NCI-H446 treated with DMSO at 0.1 percent for 48 hours (cell line): ENCODE measurements around the gene FAM131A.
"Not testable (repeated sequence)": the region's sequence is repeated elsewhere in the genome, so short reads cannot be mapped to it uniquely, and the experiment has no call there.

Experiments
- DNase-seq: peaks from one replicate; lab custom pipeline; 2025; lab: John Stamatoyannopoulos, UW

The FAM131A gene

DNA sequence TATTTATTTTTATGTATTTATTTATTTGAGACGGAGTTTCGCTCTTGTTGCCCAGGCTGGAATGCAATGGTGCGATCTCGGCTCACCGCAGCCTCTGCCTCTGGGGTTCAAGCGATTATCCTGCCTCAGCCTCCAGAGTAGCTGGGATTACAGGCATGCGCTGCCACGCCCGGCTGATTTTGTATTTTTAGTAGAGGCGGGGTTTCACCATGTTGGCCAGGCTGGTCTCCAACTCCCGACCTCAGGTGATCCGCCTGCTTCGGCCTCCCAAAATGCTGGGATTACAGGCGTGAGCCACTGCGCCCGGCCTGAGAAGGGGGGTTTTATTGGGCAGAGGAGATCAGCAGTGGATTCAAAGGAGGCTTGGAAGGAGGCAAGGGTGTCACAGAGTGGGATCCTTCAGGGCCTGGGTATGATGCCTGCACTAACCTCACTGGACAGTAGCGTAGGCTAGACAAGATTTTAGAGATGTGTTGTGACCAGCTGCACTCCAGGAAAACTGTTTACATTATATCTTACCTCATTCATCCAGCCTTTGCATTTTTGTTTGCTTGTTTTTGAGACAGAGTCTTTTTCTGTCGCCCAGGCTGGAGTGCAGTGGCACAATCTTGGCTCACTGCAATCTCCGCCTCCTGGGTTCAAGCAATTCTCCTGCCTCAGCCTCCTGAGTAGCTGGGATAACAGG is 2.2 kb downstream of the FAM131A start:
- not testable (repeated sequence) for DNase-seq

DNA sequence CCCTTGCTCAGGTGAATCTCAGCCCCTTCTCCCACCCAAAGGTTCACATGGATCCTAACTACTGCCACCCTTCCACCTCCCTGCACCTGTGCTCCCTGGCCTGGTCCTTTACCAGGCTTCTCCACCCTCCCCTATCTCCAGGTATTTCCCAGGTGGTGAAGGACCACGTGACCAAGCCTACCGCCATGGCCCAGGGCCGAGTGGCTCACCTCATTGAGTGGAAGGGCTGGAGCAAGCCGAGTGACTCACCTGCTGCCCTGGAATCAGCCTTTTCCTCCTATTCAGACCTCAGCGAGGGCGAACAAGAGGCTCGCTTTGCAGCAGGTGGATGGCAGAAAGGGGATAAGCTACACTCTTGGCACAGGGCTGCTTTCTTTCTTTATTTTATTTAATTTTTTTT is 4.5 kb downstream of the FAM131A start:
- DNase-seq = no peak

DNA sequence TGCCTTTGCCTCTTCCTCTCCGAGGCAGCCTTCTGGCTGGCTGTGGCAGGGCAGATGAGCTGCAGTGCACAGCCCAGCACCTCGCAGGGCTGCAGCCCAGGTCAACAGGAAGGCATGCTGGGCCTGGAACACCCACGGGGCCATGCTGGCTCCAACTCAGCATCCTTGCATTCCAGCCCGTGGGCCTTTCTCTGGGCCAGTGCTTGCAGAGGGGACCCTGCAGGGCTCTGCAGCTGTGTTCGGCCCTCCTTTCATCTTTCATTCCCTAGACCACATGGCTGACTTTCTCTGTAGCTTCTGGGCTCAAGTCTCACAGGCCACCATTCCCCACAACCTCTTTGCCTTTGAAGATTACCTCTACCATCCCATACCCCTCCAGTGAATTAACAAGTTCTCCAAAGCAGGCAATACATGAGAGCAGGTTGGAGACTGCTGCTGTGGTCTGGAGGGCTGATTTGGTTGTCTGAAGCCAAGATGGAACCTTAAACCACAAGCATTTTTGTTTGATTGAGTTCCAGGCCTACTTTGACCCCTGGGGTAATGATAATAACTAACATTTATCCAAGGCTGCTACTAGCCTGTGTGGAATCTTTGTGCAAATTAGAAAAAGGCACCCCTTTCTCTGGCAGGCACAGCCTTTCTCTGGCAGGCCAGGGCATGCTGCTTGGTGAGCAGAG is 5.9 kb downstream of the FAM131A start:
- no peak for DNase-seq

DNA sequence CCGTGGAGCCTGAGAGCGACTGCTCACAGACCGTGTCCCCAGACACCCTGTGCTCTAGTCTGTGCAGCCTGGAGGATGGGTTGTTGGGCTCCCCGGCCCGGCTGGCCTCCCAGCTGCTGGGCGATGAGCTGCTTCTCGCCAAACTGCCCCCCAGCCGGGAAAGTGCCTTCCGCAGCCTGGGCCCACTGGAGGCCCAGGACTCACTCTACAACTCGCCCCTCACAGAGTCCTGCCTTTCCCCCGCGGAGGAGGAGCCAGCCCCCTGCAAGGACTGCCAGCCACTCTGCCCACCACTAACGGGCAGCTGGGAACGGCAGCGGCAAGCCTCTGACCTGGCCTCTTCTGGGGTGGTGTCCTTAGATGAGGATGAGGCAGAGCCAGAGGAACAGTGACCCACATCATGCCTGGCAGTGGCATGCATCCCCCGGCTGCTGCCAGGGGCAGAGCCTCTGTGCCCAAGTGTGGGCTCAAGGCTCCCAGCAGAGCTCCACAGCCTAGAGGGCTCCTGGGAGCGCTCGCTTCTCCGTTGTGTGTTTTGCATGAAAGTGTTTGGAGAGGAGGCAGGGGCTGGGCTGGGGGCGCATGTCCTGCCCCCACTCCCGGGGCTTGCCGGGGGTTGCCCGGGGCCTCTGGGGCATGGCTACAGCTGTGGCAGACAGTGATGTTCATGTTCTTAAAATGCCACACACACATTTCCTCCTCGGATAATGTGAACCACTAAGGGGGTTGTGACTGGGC is 7.3 kb downstream of the FAM131A start:
- no peak for DNase-seq

- no peak for DNase-seq
These were observed 8.1 kb downstream of the FAM131A start for GRCh38 chr3:184345317-184346144.

- no peak for DNase-seq
These were observed 9.2 kb downstream of the FAM131A start for GRCh38 chr3:184346480-184347190.

GRCh38 chr3:184347321-184348056 is 10.1 kb downstream of the FAM131A start:
- no peak for DNase-seq

DNA sequence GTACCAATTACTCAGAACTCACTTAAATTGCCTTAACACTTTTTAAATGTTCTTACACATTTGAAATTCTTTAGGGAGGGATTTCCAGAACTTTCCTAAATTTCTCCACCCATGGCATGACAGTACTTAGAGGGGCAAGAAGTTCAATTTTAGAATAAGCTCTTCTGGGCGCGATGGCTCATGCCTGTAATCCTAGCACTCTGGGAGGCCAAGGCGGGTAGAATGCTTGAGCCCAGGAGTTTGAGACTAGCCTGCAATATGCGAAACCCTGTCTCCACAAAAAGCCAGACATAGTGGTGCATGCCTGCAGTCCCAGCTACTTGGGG is 10.6 kb downstream of the FAM131A start:
- DNase-seq = no peak

- no peak for DNase-seq
These were observed 12.4 kb downstream of the FAM131A start for GRCh38 chr3:184349563-184350470.

DNA sequence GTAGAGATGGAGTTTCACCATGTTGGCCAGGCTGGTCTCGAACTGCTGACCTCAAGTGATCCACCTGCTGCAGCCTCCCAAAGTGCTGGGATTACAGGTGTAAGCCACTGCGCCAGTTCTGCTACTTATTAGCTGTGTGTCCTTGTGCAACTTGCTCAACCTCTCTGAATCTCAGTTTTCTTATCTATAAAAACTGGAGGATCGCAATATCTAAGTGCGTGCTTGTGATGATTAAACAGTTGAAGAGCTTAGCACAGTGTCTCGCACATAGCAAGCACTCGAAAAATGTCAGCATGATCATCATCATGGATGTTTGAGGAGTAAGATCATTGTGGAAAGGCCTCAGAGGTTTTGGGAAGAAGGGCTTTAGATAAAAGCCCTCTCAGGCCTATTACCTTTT is 13.2 kb downstream of the FAM131A start:
- DNase-seq = no peak

DNA sequence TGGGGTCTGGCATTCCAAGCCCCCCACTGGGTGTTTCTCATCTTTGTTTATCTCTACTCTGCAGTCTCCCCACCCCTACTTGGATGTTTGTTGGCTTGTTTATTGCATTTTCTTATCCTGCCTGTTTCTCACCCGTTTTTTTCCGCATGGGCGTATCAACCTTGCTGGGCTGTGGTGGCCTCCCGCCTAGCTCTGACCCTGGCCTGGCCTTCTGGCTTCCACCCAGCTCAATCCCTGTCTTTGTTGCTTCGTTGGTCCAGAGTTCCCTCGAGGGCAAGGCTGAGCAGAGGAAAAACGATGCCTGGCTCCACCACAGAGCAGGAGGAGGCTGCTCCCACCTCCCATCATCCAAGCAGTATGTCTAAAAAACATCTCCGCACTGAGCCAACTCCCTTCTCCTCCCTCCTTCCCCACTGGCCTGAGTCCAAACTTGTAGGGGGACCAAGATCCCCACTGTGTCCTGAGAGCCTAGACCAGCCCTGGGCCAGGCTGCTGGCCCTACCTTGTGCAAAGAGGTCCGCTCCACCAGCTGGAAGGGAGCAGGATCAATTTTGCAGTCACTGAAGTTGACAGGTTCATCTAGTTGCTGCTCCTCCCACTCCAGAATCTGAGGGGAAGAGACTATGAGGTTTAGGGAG is 14.2 kb downstream of the FAM131A start:
- DNase-seq = no peak

- DNase-seq = no peak
These were observed 14.9 kb downstream of the FAM131A start for GRCh38 chr3:184352149-184352785.

- DNase-seq = no peak
These were observed 15.6 kb downstream of the FAM131A start for GRCh38 chr3:184352897-184353545.

DNA sequence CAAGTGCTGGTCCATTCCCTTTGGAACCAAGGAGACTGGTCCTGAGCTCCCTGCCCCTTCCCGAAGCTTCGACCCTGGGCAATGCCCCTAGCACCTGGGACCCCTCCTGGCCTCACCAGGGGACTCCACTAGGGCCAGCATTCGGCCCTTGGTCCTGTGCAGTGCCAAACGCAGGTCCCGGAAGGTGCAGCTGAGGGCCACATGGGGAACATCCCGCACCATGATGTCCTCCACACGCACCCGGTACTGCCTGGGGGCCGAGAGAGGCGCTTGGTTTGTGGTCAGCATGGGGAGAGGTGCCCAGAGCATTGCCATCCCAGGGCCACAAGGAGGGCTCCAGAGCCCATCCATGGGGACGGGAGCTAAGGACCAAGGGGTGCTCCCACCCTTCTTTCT is 16.1 kb downstream of the FAM131A start:
- DNase-seq = no peak

DNA sequence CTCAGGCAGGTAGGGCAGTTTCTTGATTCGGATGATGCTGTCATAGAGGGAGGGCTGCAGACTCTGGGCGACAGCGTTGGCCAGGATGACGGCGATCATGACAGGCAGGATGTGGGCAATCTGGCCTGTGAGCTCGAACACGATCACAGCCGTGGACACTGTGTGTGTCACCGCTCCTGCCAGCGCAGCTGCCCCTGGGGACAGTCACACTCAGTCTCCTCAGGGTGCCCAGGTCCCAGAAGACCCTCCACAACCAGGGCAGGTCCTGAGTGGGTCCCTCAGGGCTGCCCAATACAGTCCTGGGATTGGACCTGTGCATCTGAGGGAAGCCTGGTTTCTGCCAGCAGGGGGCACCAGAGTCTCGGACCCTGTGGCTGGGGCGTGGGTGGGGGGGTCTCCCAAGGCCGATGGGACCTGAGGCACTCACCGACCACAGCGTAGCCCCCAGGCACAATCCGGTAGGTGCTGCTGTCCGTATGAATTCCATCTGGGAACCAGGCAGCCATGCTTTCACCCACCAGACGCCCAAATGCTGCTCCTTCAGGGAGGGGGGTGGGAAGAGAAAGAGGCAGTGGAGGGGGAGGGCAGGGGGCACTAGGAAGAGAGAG is 16.8 kb downstream of the FAM131A start:
- no peak for DNase-seq

DNA sequence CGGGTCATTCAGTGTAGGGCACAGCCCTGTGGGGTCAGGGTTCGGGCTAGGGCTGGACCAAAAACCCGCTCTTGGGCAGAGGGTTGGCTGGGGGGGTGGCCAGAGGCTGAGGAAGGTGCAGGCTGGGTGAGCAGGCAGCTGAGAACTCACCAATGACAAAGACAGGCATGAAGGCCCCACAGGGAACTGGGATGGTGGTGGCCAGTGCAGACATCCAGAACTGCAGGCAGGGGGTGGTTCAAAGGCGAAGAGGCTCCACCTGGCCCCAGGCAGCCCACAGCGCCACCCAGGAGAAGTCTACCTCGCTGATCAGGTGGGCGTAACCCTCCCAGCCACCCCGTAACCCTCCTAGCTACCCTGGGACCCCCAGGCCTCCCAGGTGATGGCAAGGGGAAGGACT is 17.4 kb downstream of the FAM131A start:
- DNase-seq = no peak

DNA sequence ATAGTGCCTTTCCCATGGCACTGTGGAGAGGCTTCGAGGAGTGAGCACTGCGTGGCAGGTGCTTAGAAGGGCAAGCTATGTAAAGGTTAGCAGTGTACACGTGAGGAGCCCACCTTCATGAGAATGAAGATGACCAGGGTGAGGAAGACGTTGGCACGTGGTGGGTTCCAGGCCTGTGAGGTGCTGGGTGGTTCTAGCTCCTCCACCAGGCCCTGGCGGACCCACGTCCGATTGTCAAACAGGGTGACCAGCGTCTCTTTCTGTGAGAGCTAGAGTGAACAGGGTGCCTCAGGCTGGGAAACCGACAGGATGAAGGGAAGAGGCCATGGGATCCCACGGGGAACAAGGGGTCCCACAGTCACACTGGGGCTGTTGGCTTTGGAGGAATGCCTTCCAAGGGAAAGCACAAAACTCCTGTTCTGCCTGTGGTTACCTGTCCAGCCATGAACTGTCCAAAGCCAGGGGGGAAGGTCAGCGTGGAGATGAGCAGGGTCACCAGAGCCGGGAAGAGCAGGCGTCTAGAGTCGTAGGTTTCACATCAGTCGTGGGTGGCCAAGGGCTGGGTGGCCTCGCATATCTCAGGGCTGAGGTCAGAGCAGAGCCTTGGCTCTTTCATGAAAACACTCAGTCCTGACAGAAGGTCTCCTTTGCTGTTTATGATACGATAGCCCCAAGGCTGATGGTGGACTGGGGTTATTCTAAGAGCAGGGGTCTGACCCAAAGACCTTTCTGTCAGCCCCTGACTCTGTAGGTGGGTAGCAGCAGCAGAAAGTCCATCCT is 18.1 kb downstream of the FAM131A start:
- DNase-seq = no peak
